HG03095 (cell line): ENCODE results near the gene CHPF.

ENCODE experiments used
- ATAC-seq: cut with Tn5 transposase; IDR thresholded peaks from one replicate; pipeline ENCODE4 v1.9.1; 2021; ENCODE audit warnings: moderate library complexity; ENCODE audit not compliant: unreplicated experiment

The CHPF gene

GRCh38 chr2:219515874-219516629 lies 27.6 kb downstream of the CHPF start:
- no peak for ATAC-seq

GRCh38 chr2:219514836-219515235 lies 28.8 kb downstream of the CHPF start:
- ATAC-seq: no peak

GRCh38 chr2:219514196-219514761 lies 29.3 kb downstream of the CHPF start, which contains the start of gene ASIC4:
ASIC4 (plus strand) TSS chr2:219514482; CDS start chr2:219514725, 243 bp downstream.
- no peak for ATAC-seq

- ATAC-seq: no peak
These were observed 29.8 kb downstream of the CHPF start for GRCh38 chr2:219513787-219514186.

- no peak for ATAC-seq
These were observed 30.9 kb downstream of the CHPF start for GRCh38 chr2:219512524-219513216.

GRCh38 chr2:219511547-219512325 lies 31.9 kb downstream of the CHPF start:
- ATAC-seq: no peak

- ATAC-seq: no peak
These were observed 33.0 kb downstream of the CHPF start for GRCh38 chr2:219510512-219511135.

GRCh38 chr2:219509780-219510511 lies 33.7 kb downstream of the CHPF start:
- ATAC-seq: peak; percentile 51

- peak; percentile 16 for ATAC-seq
These were observed 34.4 kb downstream of the CHPF start for GRCh38 chr2:219508971-219509779.

GRCh38 chr2:219508444-219508734 lies 35.2 kb downstream of the CHPF start:
- no peak for ATAC-seq

GRCh38 chr2:219507581-219508443 lies 35.8 kb downstream of the CHPF start:
- no peak for ATAC-seq

GRCh38 chr2:219506802-219507526 lies 36.6 kb downstream of the CHPF start:
- ATAC-seq: no peak

- no peak for ATAC-seq
These were observed 37.3 kb downstream of the CHPF start for GRCh38 chr2:219506153-219506801.

GRCh38 chr2:219505585-219505984 lies 38.0 kb downstream of the CHPF start:
- no peak for ATAC-seq

- no peak for ATAC-seq
These were observed 41.0 kb downstream of the CHPF start for GRCh38 chr2:219502618-219503017.

GRCh38 chr2:219501849-219502248 lies 41.8 kb downstream of the CHPF start:
- ATAC-seq: no peak

GRCh38 chr2:219500135-219500534 lies 43.5 kb downstream of the CHPF start:
- no peak for ATAC-seq
